Stimulated activated CD4-positive, alpha-beta T cell treated with anti-CD3 and anti-CD28 coated beads, Interleukin-2, amount 100 ng/mL, for 24 hours (primary cell): ENCODE results near the gene KLF6.

ENCODE experiments used
- DNase-seq, 2 donors: peaks; one replicate each; pipeline ENCODE4 v3.0.0-alpha.2; 2020

The KLF6 gene

GRCh38 chr10:3774018-3774813, 10.8 kb downstream of the KLF6 start:
- peak in 1 of 2 donors; percentile 15 for DNase-seq

DNA sequence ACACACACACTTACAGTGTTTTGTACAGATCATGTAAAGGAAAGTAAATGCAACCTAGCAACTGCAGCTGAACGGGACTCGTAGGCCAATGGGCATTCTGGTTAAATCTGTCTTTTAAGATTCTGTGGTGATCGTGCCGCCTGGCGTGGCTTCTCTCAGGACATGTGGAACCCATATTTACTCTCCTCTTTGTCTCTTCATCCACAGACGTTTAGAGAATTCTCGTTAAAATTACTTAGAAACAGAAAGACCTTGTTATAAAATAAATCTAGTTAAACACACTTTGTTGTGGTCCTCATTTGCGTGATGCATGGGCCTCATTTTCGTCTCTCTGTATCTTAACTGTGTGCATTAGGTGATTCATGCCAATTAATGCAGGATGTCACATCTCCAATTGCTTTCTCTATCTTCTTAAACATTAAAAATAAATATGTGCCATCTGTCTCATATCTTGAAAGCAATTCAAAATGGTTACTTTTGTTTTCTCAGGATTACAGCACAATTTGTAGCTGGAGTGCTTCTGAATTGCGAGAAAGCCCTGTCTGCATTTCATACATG, 11.5 kb downstream of the KLF6 start:
- DNase-seq, result peak in 1 of 2 donors; percentile 13

DNA sequence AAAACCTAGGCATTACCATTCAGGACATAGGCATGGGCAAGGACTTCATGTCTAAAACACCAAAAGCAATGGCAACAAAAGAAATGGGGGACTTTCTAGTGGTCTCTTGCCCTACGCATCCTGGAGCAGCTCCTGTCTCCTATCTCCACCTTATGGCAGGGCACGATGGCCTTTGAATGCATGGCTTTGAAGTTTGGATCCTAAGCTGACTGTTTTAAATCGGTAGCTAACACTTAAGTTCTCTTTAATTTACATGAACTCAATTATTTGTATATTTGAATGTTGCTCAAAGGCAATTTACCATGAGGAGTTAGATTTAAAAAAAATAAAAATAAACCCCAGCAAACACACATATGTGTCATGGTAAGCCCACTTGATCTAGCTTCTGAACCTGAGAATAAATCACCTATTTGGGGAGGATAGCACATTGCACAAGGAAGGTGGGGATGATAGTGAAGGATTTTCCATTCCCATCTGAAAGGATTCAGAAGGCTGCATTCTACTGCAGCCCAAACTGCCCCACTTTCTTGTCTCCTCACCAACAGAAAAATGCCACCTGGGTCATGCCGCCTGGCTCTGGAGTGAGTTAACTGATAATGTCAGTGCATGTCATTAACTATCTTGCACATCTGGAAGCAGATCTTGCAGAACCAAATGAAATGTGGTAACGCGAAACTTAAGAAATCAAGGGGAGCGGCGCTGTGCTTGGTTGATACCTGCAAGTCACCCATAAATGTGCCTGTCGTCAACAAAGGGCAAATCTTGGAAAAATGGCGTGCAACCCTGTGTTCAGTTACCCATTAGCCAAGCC, 12.4 kb downstream of the KLF6 start:
- peak in 1 of 2 donors; percentile 12 for DNase-seq

- no peak for DNase-seq
Measured at GRCh38 chr10:3770611-3771110, 14.3 kb downstream of the KLF6 start.

- DNase-seq, result no peak
Measured at GRCh38 chr10:3769556-3769955, 15.5 kb downstream of the KLF6 start.

- DNase-seq, result no peak
Measured at GRCh38 chr10:3766046-3766756, 18.8 kb downstream of the KLF6 start.

DNA sequence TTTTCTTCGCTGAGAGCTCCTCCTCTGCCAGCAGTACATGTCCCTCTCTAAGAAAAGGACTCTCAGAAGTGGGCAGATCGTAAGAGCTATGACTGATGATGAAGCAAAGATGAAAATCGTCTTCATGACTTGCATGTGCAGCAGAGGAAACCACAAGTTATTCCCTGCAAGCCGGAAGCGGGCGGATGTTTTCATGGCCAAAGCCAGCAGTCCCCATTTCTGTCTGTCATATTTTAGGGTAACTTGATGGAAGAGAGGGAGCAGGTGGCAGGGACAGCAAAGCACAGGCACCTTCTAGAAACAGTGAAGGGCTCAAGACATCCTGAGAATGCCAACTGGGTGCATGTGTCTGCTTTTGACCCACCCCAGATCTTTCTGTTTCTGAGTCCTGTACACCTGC, 19.9 kb downstream of the KLF6 start:
- peak in 1 of 2 donors; percentile 40 for DNase-seq

GRCh38 chr10:3764626-3765112, 20.3 kb downstream of the KLF6 start:
- DNase-seq, result no peak

DNA sequence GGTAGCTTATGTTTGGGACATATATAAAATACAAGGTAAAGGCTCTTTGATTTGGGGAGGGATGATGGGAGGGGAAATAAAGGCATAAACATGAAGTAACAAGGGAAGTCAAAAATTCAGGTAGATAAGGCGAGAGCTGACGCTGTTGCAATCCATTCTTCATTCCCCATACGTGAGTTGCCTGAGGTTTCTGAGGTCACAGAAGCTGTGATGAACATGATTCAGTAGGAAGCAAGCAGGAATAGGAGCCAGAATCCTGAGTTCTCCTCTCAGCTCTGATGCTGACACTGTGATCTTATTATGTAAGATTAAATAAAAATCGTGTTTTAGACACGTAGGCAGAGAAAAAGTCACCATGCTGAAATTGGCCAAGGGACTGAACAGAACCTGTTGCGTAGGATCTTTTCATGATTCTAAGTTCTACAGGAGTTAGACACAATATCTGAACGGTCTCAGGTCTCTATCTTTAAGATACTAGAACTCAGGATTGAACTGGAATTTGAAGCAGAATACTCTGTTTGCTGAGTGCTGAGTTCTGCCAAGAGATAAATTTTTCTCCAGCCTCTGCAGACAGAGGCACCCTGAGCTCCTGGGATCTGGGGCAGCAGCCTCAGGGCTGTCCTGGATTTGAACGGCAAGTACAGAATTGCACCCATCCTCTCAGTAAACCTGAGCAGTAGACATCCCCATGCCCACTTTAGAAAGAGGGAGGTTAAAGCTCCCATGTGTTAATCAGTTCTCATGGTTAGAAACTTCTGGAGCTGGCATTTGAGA, 21.0 kb downstream of the KLF6 start:
- DNase-seq, result no peak

DNA sequence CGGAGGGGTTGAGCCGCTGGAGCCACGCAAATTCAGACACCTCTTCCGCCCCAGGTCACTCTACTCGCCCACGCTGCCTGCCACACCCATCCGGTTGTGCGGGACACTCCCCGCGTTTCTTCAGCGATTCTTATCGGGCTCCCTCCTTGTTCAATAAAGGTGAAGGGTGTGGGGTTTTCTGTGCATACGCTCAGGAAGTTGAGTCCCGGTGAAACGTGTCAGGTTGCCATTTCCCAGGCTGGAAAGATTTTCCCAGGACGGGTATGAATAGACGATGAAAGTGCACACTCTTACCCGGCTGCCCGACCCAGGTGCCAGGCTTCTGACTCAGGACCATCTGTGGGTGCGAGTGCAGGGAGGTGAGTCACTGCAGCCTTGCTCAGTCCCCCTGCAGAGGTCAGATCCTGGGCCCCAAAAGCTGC, 22.0 kb downstream of the KLF6 start:
- peak in 1 of 2 donors; percentile 35 for DNase-seq

DNA sequence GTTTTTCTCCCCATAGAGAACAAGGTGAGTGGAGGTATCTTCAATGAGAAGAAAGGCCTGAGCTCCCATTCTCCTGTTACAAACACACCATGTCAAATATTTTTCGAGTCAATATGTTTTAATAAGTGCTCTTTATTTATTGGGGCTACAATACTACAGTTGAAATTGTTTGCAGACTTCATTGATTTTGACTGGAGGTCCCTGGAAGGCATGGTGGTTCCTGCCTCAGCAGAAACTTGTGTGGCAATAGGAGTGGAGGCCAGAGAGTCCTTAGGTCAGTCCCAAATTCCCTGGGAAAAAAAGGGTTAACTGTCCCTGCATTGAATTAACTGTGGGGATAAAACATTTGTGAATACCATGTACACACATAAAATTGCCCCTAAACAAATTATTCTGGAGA, 22.7 kb downstream of the KLF6 start:
- DNase-seq, result no peak

DNA sequence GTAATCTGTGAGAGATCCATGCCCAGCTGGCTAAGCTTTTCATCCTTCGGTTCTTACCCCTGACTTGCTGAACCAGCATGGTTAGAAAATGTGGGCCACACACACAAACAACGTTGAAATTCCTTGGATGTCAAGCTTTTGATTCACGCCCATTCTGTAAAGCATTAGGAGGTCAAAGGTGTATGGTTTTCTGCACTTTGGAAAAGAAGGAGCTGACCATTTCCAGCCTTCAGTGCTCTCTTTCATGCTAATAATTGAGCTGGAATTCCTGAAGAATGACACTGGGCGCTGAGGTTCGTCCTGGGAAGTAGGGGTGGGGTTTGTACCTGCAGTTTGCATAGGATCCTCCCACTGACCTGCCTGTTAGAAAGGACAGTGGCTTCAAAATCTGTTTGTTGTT, 23.1 kb downstream of the KLF6 start:
- DNase-seq, result peak in 1 of 2 donors; percentile 13

GRCh38 chr10:3761021-3761686, 23.9 kb downstream of the KLF6 start:
- peak in 1 of 2 donors; percentile 21 for DNase-seq

DNA sequence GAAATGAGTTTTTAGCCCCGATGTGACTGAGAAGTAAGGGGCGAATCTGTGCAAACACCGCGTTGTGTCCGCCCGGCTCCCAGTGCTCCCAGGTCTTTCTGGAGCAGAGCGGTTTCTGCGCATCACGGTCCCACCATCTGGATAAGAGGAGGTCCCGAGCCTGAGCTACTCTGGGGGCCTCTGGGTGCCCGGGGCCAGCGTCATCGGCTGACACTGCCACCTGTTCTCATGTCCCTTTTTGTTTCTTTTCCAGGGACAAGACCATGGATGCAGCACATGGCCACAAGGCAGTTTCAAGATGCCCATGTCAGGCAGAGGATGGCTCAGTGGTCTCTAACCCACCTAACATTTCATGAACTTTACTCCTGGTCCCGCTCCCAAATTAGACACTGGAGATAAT, 24.9 kb downstream of the KLF6 start:
- DNase-seq, result peak in 1 of 2 donors; percentile 15

DNA sequence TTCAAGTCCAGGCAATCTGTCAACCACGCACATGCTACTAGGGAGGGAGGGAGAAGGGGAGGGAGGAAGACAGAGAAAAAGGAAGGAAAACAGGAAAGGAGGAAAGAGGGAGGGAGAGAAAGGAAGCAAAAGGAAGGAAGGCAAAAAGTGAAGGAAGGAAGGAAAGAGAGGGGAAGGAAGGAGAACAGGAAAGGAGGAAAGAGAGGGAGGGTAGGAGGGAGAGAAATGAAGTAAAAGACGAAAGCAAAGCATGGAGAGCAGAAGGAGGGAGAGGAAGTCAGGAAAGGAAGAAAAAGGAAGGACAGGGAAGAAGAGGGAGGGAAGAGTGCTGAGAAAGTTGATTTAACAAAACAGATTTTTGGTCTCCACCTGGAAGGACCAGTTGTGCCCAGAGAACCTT, 25.6 kb downstream of the KLF6 start:
- no peak for DNase-seq

- no peak for DNase-seq
Measured at GRCh38 chr10:3758491-3758970, 26.5 kb downstream of the KLF6 start.

- DNase-seq, result peak; percentile 70 to 74
Measured at GRCh38 chr10:3757638-3758490, 27.1 kb downstream of the KLF6 start.

GRCh38 chr10:3757250-3757637, 27.8 kb downstream of the KLF6 start:
- DNase-seq, result peak in 1 of 2 donors; percentile 25

DNA sequence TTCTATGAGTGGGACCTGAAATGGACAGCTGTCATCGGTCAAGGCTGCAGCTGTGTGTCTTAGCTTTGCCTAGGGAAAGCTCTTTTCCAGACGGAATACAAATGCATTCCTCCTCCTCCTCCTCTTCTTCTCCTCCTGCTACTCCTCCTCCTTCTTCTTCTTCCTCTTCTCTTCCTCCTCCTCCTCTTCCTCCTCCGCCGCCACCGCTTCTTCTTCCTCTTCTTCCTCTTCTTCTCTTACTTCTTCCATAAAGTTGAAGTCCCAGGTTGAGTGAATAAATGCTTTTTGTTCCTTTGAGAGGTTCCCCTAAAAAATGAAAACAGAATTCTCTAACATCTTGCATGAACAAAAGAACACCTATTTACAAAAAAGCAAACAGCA, 28.7 kb downstream of the KLF6 start:
- no peak for DNase-seq
